ENCODE measurements around the gene RPA1.
"Not testable (repeated sequence)": the region's sequence is repeated elsewhere in the genome, so short reads cannot be mapped to it uniquely, and the experiment has no call there.

The RPA1 gene

GRCh38 chr17:1789936-1790335 lies 39.9 kb upstream of the RPA1 start:
- no peak for DNase-seq (ENCODE audit: low spot score)
- TF ChIP-seq CTCF (IDR thresholded peaks at IDR 0.05; ENCODE audit: extremely low read depth, missing control alignments): no peak

GRCh38 chr17:1792495-1793446 lies 37.0 kb upstream of the RPA1 start:
- no peak for TF ChIP-seq CTCF (IDR thresholded peaks at IDR 0.05; ENCODE audit: extremely low read depth, missing control alignments)
- DNase-seq (ENCODE audit: low spot score): no peak

GRCh38 chr17:1793447-1793806 lies 36.4 kb upstream of the RPA1 start:
- TF ChIP-seq CTCF (IDR thresholded peaks at IDR 0.05; ENCODE audit: extremely low read depth, missing control alignments): no peak
- no peak for DNase-seq (ENCODE audit: low spot score)

- DNase-seq (ENCODE audit: low spot score): no peak
- no peak for TF ChIP-seq CTCF (IDR thresholded peaks at IDR 0.05; ENCODE audit: extremely low read depth, missing control alignments)
Measured at GRCh38 chr17:1796800-1797199, 33.0 kb upstream of the RPA1 start.

GRCh38 chr17:1797323-1797722 lies 32.5 kb upstream of the RPA1 start:
- DNase-seq (ENCODE audit: low spot score): no peak
- TF ChIP-seq CTCF (IDR thresholded peaks at IDR 0.05; ENCODE audit: extremely low read depth, missing control alignments): no peak

- not testable (repeated sequence) for DNase-seq (ENCODE audit: low spot score)
Measured at GRCh38 chr17:1797846-1798245, 32.0 kb upstream of the RPA1 start.

GRCh38 chr17:1800240-1800639 lies 29.6 kb upstream of the RPA1 start:
- TF ChIP-seq CTCF (IDR thresholded peaks at IDR 0.05; ENCODE audit: extremely low read depth, missing control alignments): no peak
- no peak for DNase-seq (ENCODE audit: low spot score)

- TF ChIP-seq CTCF (IDR thresholded peaks at IDR 0.05; ENCODE audit: extremely low read depth, missing control alignments): no peak
- DNase-seq (ENCODE audit: low spot score): no peak
Measured at GRCh38 chr17:1800712-1801111, 29.1 kb upstream of the RPA1 start.

Measured in GM20000 (cell line).